HEK293 (cell line): ENCODE results near the gene ERAL1.

ENCODE experiments used
- CTCF ChIA-PET: fragments of 350-600 bp; formaldehyde crosslinking; extraction: SDS; loops from one replicate; lab custom pipeline; 2021; ENCODE audit warnings: antibody characterized with exemption; lab: Yijun Ruan, JAX
- POLR2A ChIA-PET: fragments of 300-600 bp; formaldehyde crosslinking; extraction: SDS; loops from one replicate; lab custom pipeline; 2020; ENCODE audit warnings: antibody characterized with exemption, inconsistent platforms; lab: Yijun Ruan, JAX
- H3K27ac ChIP-seq: fragments of 200-500 bp; sonication (Bioruptor generic); 2 replicates; pipeline ENCODE4 v1.5.1; 2014; ENCODE audit warnings: low read depth, low read length, control low read depth, inconsistent platforms; ENCODE audit errors: extremely low read depth
- H3K36me3 ChIP-seq, 2 experiments: fragments of 200-500 bp in 1 of 2; sonication (Bioruptor generic) in 1 of 2; 1 replicate in 1 of 2; 2 replicates in 1 of 2; pipeline ENCODE4 v1.5.1; 2014 to 2017; ENCODE audit warnings: inconsistent platforms in 2 of 2, low read length in 2 of 2; ENCODE audit not compliant: control insufficient read depth in 2 of 2, insufficient read depth in 1 of 2
- H3K4me1 ChIP-seq: fragments of 200-500 bp; sonication (Bioruptor generic); 2 replicates; pipeline ENCODE4 v1.5.1; 2014; ENCODE audit warnings: mild to moderate bottlenecking, low read length, inconsistent platforms; ENCODE audit not compliant: control insufficient read depth, insufficient read depth
- H3K4me3 ChIP-seq: 2 replicates; pipeline ENCODE4 v1.5.1; 2011; ENCODE audit warnings: low read depth, mild to moderate bottlenecking, control low read depth, low read length, moderate library complexity
- H3K9me3 ChIP-seq: fragments of 200-500 bp; sonication (Bioruptor generic); 2 replicates; pipeline ENCODE4 v1.5.1; 2014; ENCODE audit warnings: low read depth, low read length, inconsistent platforms; ENCODE audit not compliant: control insufficient read depth, insufficient read depth
- KLF7 ChIP-seq: fragments of 450-650 bp; formaldehyde crosslinking; IDR thresholded peaks from 2 replicates; pipeline ENCODE4 v1.5.1; 2016; ENCODE audit warnings: missing biosample characterization, missing genetic modification characterization, borderline replicate concordance
- PRDM4 ChIP-seq: fragments of 450-650 bp; formaldehyde crosslinking; IDR thresholded peaks from 2 replicates; pipeline ENCODE4 v1.5.1; 2017; ENCODE audit warnings: missing biosample characterization, missing genetic modification characterization
- REPIN1 ChIP-seq: fragments of 450-650 bp; formaldehyde crosslinking; IDR thresholded peaks from 2 replicates; pipeline ENCODE4 v1.5.1; 2017; ENCODE audit warnings: missing biosample characterization, missing genetic modification characterization, low read depth
- REST ChIP-seq: fragments of 450-650 bp; formaldehyde crosslinking; IDR thresholded peaks from 2 replicates; pipeline ENCODE4 v1.5.1; 2016; ENCODE audit warnings: missing biosample characterization, missing genetic modification characterization
- YY2 ChIP-seq: fragments of 450-650 bp; formaldehyde crosslinking; IDR thresholded peaks from 2 replicates; pipeline ENCODE4 v1.5.1; 2016; ENCODE audit warnings: missing biosample characterization, missing genetic modification characterization
- ZBTB1 ChIP-seq: fragments of 450-650 bp; formaldehyde crosslinking; IDR thresholded peaks from 2 replicates; pipeline ENCODE4 v1.5.1; 2016; ENCODE audit warnings: missing biosample characterization, missing genetic modification characterization
- ZBTB26 ChIP-seq: fragments of 450-650 bp; formaldehyde crosslinking; optimal IDR thresholded peaks from 2 replicates; pipeline ENCODE3; 2016; ENCODE audit warnings: missing biosample characterization, mild to moderate bottlenecking, missing genetic modification characterization
- ZBTB48 ChIP-seq: fragments of 450-650 bp; formaldehyde crosslinking; IDR thresholded peaks from 2 replicates; pipeline ENCODE4 v1.5.1; 2016; ENCODE audit warnings: missing biosample characterization, missing genetic modification characterization
- ZEB2 ChIP-seq: fragments of 450-650 bp; formaldehyde crosslinking; IDR thresholded peaks from 2 replicates; pipeline ENCODE4 v1.5.1; 2016; ENCODE audit warnings: missing biosample characterization, missing genetic modification characterization
- ZFP37 ChIP-seq: fragments of 450-650 bp; formaldehyde crosslinking; IDR thresholded peaks from 2 replicates; pipeline ENCODE4 v1.5.1; 2016; ENCODE audit warnings: missing biosample characterization, missing genetic modification characterization
- ZNF350 ChIP-seq: fragments of 450-650 bp; formaldehyde crosslinking; IDR thresholded peaks from 2 replicates; pipeline ENCODE4 v1.5.0; 2017; ENCODE audit warnings: missing biosample characterization, mild to moderate bottlenecking, missing genetic modification characterization
- ZNF571 ChIP-seq: fragments of 450-650 bp; formaldehyde crosslinking; IDR thresholded peaks from 2 replicates; pipeline ENCODE4 v1.5.0; 2017; ENCODE audit warnings: missing biosample characterization, missing genetic modification characterization
- ZNF610 ChIP-seq: fragments of 450-650 bp; formaldehyde crosslinking; IDR thresholded peaks from 2 replicates; pipeline ENCODE4 v1.5.1; 2016; ENCODE audit warnings: missing biosample characterization, missing genetic modification characterization, borderline replicate concordance
- ZNF670 ChIP-seq: fragments of 450-650 bp; formaldehyde crosslinking; IDR thresholded peaks from 2 replicates; pipeline ENCODE4 v1.5.1; 2016; ENCODE audit warnings: missing biosample characterization, missing genetic modification characterization, low read depth
- TF ChIP-seq, protein P1 (sequence below): fragments of 450-650 bp; formaldehyde crosslinking; IDR thresholded peaks from 2 replicates; pipeline ENCODE4 v1.5.1; 2017; ENCODE audit warnings: missing biosample characterization, missing genetic modification characterization
- TF ChIP-seq, protein P2 (sequence below): fragments of 450-650 bp; formaldehyde crosslinking; IDR thresholded peaks from 2 replicates; pipeline ENCODE4 v1.5.1; 2016; ENCODE audit warnings: missing biosample characterization, missing genetic modification characterization
- TF ChIP-seq, protein P3 (sequence below): fragments of 450-650 bp; formaldehyde crosslinking; conservative IDR thresholded peaks from 2 replicates; pipeline ENCODE4 v1.5.1; 2016; ENCODE audit warnings: low read depth, missing biosample characterization, missing genetic modification characterization

ERAL1 gene

DNA sequence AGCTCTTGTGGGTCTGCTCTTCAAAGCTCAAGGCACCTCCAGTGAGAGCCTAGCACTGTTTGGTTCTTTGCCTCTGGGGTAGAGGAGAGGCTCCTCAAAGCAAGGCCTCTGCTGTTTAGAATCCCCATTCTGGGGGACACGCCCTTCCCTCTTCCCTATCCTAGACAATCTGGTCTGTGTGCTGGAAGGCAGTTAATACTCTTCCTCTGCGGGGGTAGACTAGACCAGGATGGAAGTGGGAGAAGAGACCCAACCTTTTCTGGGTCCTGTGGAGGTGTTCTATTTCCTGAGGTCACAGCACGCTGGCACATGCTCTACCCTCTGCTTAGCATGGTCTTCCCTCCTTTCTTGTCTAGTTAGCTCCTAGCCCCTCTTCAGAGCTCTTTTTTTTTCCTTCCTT, 7.7 kb downstream of the ERAL1 start:
- no peak overlapping the region for H3K27ac ChIP-seq
- peaks cover 19 to 34% of the 10 kb centered on the region in 2 experiments for H3K36me3 ChIP-seq
- no peak overlapping the region for H3K4me3 ChIP-seq
- no peaks in the 10 kb centered on the region for H3K4me1 ChIP-seq
- no peaks in the 10 kb centered on the region for H3K9me3 ChIP-seq
- POLR2A ChIA-PET = interaction anchor here (0.6 to 2.0 kb wide), 2 partner anchors 9 to 14 kb away, joined by 5 read pairs; no protein-coding TSS in a partner anchor
- CTCF ChIA-PET = interaction anchor here (1.3 to 2.1 kb wide), 5 partner anchors 11 to 99 kb away, joined by 4 to 12 read pairs (median 6); no protein-coding TSS in a partner anchor
- TF ChIP-seq REST (tag by site-specific recombination) (no peak), ZNF610 (tag by site-specific recombination) (no peak), ZFP37 (tag by site-specific recombination) (no peak), ZNF350 (tag by site-specific recombination) (no peak), ZNF670 (tag by site-specific recombination) (no peak)

DNA sequence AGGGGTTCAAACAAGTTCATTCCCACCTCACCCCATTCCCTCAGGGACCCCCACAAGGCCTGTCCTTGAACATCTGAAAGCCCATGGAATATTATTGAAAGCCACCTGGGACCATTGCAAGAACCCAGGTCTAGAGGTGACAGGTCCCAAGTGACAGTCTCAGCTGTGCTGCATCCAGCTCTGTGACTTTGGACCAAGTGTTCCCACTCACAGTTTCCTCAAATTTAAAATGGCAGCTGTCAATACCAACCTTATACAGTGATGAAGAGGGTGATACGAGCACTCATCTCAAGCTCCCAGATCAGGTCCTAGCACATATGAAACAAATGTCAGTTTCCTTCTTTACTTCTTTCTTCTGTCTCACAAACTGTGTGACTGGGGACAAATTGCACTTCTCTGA, 9.1 kb downstream of the ERAL1 start:
- Histone ChIP-seq H3K27ac (no peak overlapping the region), H3K36me3 (peaks cover 9 to 21% of the 10 kb centered on the region in 2 experiments; a peak in 2 of 3 replicates), H3K9me3 (no peaks in the 10 kb centered on the region), H3K4me3 (no peak overlapping the region), H3K4me1 (no peaks in the 10 kb centered on the region)
- ChIA-PET POLR2A (interaction anchor here (0.5 to 1.0 kb wide), 2 partner anchors 29 to 112 kb away, joined by 3 to 8 read pairs; no protein-coding TSS in a partner anchor), CTCF (interaction anchor here (0.6 to 4.7 kb wide), 5 partner anchors 15 to 114 kb away, joined by 3 to 23 read pairs (median 3); no protein-coding TSS in a partner anchor)
- TF ChIP-seq, protein P1, sequence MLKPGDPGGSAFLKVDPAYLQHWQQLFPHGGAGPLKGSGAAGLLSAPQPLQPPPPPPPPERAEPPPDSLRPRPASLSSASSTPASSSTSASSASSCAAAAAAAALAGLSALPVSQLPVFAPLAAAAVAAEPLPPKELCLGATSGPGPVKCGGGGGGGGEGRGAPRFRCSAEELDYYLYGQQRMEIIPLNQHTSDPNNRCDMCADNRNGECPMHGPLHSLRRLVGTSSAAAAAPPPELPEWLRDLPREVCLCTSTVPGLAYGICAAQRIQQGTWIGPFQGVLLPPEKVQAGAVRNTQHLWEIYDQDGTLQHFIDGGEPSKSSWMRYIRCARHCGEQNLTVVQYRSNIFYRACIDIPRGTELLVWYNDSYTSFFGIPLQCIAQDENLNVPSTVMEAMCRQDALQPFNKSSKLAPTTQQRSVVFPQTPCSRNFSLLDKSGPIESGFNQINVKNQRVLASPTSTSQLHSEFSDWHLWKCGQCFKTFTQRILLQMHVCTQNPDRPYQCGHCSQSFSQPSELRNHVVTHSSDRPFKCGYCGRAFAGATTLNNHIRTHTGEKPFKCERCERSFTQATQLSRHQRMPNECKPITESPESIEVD (tag by site-specific recombination) = no peak
- no peak for TF ChIP-seq REPIN1
- TF ChIP-seq ZBTB1 (tag by site-specific recombination) = no peak
- no peak for TF ChIP-seq ZNF571 (tag by site-specific recombination)
- TF ChIP-seq ZBTB26 (tag by site-specific recombination) = no peak
- TF ChIP-seq ZEB2 (tag by site-specific recombination) = no peak
- TF ChIP-seq KLF7 (tag by site-specific recombination) = no peak
- no peak for TF ChIP-seq PRDM4 (tag by site-specific recombination)
- TF ChIP-seq YY2 (tag by site-specific recombination) = no peak
- TF ChIP-seq ZBTB48 (tag by site-specific recombination) = no peak
- TF ChIP-seq, protein P2, sequence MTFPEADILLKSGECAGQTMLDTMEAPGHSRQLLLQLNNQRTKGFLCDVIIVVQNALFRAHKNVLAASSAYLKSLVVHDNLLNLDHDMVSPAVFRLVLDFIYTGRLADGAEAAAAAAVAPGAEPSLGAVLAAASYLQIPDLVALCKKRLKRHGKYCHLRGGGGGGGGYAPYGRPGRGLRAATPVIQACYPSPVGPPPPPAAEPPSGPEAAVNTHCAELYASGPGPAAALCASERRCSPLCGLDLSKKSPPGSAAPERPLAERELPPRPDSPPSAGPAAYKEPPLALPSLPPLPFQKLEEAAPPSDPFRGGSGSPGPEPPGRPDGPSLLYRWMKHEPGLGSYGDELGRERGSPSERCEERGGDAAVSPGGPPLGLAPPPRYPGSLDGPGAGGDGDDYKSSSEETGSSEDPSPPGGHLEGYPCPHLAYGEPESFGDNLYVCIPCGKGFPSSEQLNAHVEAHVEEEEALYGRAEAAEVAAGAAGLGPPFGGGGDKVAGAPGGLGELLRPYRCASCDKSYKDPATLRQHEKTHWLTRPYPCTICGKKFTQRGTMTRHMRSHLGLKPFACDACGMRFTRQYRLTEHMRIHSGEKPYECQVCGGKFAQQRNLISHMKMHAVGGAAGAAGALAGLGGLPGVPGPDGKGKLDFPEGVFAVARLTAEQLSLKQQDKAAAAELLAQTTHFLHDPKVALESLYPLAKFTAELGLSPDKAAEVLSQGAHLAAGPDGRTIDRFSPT = no peak
- TF ChIP-seq, protein P3, sequence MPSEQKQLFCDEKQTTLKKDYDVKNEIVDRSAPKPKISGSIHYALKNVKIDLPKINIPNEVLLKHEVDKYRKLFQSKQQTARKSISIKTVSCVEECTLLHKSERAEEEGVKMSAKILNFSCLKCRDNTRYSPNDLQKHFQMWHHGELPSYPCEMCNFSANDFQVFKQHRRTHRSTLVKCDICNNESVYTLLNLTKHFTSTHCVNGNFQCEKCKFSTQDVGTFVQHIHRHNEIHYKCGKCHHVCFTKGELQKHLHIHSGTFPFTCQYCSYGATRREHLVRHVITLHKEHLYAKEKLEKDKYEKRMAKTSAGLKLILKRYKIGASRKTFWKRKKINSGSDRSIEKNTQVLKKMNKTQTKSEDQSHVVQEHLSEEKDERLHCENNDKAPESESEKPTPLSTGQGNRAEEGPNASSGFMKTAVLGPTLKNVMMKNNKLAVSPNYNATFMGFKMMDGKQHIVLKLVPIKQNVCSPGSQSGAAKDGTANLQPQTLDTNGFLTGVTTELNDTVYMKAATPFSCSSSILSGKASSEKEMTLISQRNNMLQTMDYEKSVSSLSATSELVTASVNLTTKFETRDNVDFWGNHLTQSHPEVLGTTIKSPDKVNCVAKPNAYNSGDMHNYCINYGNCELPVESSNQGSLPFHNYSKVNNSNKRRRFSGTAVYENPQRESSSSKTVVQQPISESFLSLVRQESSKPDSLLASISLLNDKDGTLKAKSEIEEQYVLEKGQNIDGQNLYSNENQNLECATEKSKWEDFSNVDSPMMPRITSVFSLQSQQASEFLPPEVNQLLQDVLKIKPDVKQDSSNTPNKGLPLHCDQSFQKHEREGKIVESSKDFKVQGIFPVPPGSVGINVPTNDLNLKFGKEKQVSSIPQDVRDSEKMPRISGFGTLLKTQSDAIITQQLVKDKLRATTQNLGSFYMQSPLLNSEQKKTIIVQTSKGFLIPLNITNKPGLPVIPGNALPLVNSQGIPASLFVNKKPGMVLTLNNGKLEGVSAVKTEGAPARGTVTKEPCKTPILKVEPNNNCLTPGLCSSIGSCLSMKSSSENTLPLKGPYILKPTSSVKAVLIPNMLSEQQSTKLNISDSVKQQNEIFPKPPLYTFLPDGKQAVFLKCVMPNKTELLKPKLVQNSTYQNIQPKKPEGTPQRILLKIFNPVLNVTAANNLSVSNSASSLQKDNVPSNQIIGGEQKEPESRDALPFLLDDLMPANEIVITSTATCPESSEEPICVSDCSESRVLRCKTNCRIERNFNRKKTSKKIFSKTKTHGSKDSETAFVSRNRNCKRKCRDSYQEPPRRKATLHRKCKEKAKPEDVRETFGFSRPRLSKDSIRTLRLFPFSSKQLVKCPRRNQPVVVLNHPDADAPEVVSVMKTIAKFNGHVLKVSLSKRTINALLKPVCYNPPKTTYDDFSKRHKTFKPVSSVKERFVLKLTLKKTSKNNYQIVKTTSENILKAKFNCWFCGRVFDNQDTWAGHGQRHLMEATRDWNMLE (tag by site-specific recombination) = no peak
